AG09309 (cell line): ENCODE data around the gene RSRC1.

Experiments
- DNase-seq: peaks from one replicate; pipeline ENCODE4 v3.0.0-alpha.2; 2010; ENCODE audit warnings: low read depth
- H3K4me3 ChIP-seq: 2 replicates; pipeline ENCODE4 v1.5.1; 2011; ENCODE audit warnings: mild to moderate bottlenecking, low read depth, low read length, moderate library complexity; ENCODE audit not compliant: control insufficient read depth
- TF ChIP-seq, protein P1 (sequence below): IDR thresholded peaks from 2 replicates; pipeline ENCODE4 v1.5.1; 2011; ENCODE audit warnings: mild to moderate bottlenecking, low read depth, low read length, inconsistent platforms; ENCODE audit not compliant: insufficient read depth, control insufficient read depth; ENCODE audit errors: missing control alignments

Gene RSRC1

DNA sequence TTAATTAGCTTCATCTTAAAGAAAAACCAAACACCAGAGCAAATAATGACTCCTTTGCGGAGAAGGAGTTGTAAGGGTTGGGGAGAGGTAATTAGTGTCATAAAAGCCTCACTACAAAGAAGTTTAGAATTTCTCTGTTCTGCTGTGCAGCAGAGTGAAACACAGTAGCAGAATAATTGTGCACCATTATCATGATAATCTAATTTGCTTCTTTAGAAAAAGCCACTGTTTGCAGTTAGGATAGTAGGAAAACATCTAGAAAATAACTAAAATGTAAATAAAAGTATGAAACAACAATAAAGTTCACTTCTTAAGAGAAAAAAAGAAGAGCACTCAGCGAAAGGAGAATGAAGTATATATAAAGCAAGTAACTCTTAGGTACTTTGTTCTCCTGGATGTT is 9.2 kb upstream of the RSRC1 start:
- no peak for DNase-seq
- TF ChIP-seq, protein P1, sequence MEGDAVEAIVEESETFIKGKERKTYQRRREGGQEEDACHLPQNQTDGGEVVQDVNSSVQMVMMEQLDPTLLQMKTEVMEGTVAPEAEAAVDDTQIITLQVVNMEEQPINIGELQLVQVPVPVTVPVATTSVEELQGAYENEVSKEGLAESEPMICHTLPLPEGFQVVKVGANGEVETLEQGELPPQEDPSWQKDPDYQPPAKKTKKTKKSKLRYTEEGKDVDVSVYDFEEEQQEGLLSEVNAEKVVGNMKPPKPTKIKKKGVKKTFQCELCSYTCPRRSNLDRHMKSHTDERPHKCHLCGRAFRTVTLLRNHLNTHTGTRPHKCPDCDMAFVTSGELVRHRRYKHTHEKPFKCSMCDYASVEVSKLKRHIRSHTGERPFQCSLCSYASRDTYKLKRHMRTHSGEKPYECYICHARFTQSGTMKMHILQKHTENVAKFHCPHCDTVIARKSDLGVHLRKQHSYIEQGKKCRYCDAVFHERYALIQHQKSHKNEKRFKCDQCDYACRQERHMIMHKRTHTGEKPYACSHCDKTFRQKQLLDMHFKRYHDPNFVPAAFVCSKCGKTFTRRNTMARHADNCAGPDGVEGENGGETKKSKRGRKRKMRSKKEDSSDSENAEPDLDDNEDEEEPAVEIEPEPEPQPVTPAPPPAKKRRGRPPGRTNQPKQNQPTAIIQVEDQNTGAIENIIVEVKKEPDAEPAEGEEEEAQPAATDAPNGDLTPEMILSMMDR = no peak
- H3K4me3 ChIP-seq = no peak overlapping the region

DNA sequence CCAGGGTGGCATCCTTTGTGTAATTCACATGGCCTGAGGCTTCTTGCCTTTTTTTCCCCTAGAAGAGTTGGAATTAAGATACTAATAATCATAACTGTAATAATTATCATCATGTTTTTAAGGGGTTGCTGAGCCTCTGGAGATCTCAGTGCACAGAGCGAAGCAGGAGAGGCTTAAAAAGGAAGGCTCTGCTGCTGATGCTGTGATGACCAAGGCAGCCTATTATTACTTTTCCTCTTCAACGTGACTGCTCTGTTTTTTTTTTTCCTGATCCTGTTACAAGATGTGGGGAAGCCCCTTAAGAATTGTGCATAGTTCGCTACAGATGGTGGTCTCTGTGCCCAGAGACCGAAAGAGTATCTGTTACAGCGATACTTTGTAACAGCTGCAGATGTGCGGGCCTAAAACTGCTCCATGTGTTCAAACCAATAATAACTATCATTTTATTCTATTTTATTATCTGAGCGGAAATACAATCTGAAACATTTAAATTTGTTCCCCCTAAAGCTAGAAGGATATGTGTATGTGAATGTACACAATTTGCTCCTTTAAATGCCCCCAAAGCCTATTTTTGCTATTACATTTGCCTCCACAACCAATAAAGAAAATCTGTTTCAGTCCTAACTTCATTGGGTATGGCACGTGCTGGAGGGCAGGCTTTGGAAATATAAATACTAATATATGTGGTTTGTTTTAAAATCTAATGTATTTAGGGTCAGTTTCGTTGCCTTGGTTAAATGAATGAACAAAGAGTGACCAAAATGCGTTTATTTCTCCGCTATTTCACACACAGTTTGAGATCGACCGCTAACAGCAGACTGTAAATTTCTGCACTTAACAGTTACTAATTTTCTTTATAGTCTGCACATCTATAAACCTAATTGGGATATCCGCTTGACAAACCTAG is 8.3 kb upstream of the RSRC1 start:
- TF ChIP-seq, protein P1 = no peak
- no peak for DNase-seq
- H3K4me3 ChIP-seq = no peak overlapping the region

DNA sequence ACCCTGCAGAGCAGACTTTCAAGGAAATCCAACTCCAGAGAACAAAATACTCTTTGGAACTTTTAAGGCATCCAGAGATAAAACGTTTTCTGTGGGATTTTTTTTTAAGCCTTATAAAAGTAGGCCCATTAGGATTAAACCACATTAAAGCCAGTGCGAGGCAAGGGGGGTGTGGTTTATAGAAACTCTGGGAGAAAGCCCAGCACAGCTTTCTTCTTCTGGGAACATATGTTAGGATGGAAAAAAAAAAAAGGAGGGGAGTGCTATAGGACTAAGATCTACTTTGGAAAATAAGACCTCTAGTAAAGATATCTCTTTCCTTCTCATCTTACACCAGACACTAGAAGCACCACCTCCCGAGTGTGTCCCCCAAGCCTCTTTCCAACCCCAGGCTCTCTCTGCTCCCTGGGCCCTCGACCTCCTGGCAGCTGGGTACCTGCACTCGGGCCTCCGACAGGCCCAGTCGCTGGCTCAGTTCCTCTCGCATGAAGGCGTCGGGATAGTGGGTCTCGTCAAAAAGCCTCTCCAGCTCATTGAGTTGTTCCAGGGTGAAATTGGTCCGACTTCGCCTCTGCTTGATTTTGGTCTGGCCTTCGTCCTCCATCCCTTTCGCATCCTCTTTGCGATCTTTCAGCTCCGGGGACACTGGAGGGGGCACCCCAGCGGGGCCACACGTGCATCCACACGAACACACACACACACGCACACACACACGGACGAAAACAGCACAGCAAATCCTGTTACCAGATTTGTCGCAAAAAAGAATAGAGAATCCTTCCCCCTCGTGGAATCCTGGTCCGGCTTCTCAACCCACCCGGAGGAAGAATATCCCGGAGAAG is 7.4 kb upstream of the RSRC1 start:
- TF ChIP-seq, protein P1 = no peak
- no peak for DNase-seq
- H3K4me3 ChIP-seq = peak overlapping the region; percentile 31

DNA sequence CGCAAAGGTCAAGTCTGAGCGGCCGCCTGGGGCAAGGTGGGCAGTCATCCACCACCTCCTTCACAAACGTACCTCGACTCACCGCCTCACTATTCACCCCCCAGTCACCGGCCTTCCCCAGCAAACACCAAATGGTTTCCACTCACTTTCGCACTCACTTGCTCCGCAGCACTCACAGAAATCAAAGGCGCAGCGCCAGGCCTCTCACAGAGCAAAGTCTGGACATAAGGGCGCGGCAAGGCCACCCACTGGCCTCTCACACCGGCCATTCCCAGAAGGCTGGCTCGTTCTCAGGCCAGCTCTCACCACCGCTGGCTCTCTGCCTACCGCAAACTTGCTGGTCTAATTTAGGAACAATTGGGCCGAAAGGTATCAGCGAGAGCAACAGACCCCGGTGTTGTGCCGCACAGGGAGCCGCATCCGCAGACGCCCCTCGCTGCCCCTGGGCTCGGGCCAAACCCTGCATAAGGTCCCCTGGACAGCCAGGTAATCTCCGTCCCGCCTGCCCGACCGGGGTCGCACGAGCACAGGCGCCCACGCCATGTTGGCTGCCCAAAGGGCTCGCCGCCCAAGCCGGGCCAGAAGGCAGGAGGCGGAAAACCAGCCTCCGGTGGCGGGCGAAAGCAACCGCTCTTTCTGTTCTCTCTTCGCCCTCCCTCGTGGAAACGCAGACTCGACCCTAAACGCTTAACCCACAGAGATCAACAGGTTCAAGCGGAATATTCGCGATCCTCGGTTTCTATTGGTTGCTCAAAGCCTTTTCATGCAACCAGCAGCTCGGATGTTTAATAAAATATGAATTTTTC is 6.6 kb upstream of the RSRC1 start:
- H3K4me3 ChIP-seq = peak overlapping the region; percentile 31

DNA sequence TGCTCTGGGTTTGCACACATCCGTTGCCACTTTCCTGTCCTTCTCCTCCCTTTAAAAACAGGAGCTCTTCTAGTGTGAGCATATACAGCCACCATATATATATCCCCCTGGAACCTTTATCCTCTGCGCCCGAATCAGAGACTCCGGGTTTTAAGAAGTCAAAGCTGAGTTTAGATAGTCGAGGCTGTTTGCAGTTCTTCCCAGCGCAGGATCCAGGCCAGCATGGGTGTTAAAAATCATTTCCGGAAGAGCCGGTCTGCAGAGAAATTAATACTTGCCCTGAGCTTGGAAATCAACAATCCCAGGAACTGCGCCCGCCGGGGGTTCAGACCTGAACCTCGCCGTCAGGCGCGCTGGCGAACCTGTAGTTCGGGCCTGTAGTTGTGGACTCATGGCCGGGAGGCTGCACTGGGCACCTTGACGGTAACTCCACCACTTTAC is 6.0 kb upstream of the RSRC1 start:
- TF ChIP-seq, protein P1 = no peak
- no peak for DNase-seq
- no peak overlapping the region; the same call in 1 of the 2 replicates for H3K4me3 ChIP-seq

More for the DNA sequence above, 6.6 kb upstream of the RSRC1 start:
- TF ChIP-seq, protein P1 = no peak
- DNase-seq = no peak

DNA sequence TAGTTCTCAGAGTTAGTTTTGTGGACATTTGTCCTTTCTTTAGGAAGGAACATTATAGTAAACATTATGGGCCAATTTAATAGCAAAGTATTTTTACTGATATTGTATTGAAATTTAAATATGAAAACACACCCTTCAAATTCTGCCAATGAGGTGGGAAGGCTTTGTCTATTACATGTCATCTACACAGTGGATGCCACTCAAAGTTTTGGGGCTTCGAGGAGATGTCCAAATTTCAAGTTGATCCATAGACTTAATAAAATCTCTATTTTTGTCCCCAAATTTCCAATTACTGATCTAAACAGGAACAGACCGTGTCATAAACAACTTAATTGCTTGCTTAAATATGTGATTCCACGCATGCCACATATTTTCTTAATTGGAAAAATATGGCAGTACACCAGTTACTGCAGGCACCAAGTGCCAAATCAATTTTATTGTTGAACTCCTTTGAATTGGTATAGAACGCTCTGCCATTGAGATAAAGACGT is 5.4 kb upstream of the RSRC1 start:
- TF ChIP-seq, protein P1 = no peak
- DNase-seq = no peak
- peak overlapping the region; percentile 88 for H3K4me3 ChIP-seq
